SU-DHL-6 (cell line): ENCODE data around the gene UTP14C.

ENCODE experiments used
- CTCF ChIP-seq: fragments of 200-600 bp; sonication (generic); IDR thresholded peaks from one replicate; pipeline ENCODE4 v1.5.1; 2017; ENCODE audit warnings: antibody characterized with exemption, mild to moderate bottlenecking, low read length, moderate library complexity; ENCODE audit not compliant: insufficient read depth, poor library complexity, severe bottlenecking
- EZH2phosphoT487 ChIP-seq: fragments of 200-600 bp; sonication (generic), shearing (Covaris generic); conservative IDR thresholded peaks from 2 replicates; pipeline ENCODE4 v1.6.1; 2018; ENCODE audit warnings: mild to moderate bottlenecking, antibody characterized with exemption, low read length, moderate library complexity, mixed read lengths

GRCh38 chr13:52067237-52067636 lies 42.7 kb downstream of the UTP14C start:
- TF ChIP-seq CTCF (no peak), EZH2phosphoT487 (no peak)
